ENCODE data around the gene ADGRE3. TPM values are rescaled to one million over a fixed set of nuclear protein-coding genes. Genes with fewer than 3 reads are reported as not detected.

Gene ADGRE3
- total RNA-seq, 1 experiment from 2014 or later = not detected

GRCh38 chr19:14670408-14670807 lies 4.2 kb downstream of the ADGRE3 start:
- no peak for DNase-seq
- CTCF ChIA-PET = no interaction called here

GRCh38 chr19:14669940-14670339 lies 4.7 kb downstream of the ADGRE3 start:
- Mint-ChIP-seq H3K9me3 (ENCODE audit: low read depth, unreplicated experiment) (no peaks in the 10 kb centered on the region), H3K4me1 (ENCODE audit: low read depth, unreplicated experiment) (no peaks in the 10 kb centered on the region), H3K36me3 (ENCODE audit: insufficient read depth, unreplicated experiment) (no peaks in the 10 kb centered on the region), H3K4me3 (ENCODE audit: low read depth, unreplicated experiment) (no peak overlapping the region), H3K27ac (ENCODE audit: unreplicated experiment) (no peak overlapping the region), H3K27me3 (ENCODE audit: unreplicated experiment) (peaks cover 53% of the 10 kb centered on the region)
- intact Hi-C loops (cut with micrococcal nuclease; ENCODE audit: unreplicated experiment) = no loop called here
- DNase-seq = no peak
- BruUV-seq (replicated peaks) = no TSS peak
- CTCF ChIA-PET = no interaction called here
- TF ChIP-seq CTCF (IDR thresholded peaks at IDR 0.05; ENCODE audit: unreplicated experiment) = no peak

More at GRCh38 chr19:14670408-14670807, 4.2 kb downstream of the ADGRE3 start:
- Mint-ChIP-seq H3K27me3 (ENCODE audit: unreplicated experiment) (peaks cover 53% of the 10 kb centered on the region), H3K9me3 (ENCODE audit: low read depth, unreplicated experiment) (no peaks in the 10 kb centered on the region), H3K36me3 (ENCODE audit: insufficient read depth, unreplicated experiment) (no peaks in the 10 kb centered on the region), H3K4me3 (ENCODE audit: low read depth, unreplicated experiment) (no peak overlapping the region), H3K27ac (ENCODE audit: unreplicated experiment) (no peak overlapping the region), H3K4me1 (ENCODE audit: low read depth, unreplicated experiment) (no peaks in the 10 kb centered on the region)
- intact Hi-C loops (cut with micrococcal nuclease; ENCODE audit: unreplicated experiment) = no loop called here
- no TSS peak for BruUV-seq (replicated peaks)
- TF ChIP-seq CTCF (IDR thresholded peaks at IDR 0.05; ENCODE audit: unreplicated experiment) = no peak

- no peak for TF ChIP-seq CTCF (IDR thresholded peaks at IDR 0.05; ENCODE audit: unreplicated experiment)
- Mint-ChIP-seq H3K4me3 (ENCODE audit: low read depth, unreplicated experiment) (no peak overlapping the region), H3K27me3 (ENCODE audit: unreplicated experiment) (peaks cover 21% of the 10 kb centered on the region), H3K9me3 (ENCODE audit: low read depth, unreplicated experiment) (no peaks in the 10 kb centered on the region), H3K4me1 (ENCODE audit: low read depth, unreplicated experiment) (no peaks in the 10 kb centered on the region), H3K36me3 (ENCODE audit: insufficient read depth, unreplicated experiment) (no peaks in the 10 kb centered on the region), H3K27ac (ENCODE audit: unreplicated experiment) (no peak overlapping the region)
- CTCF ChIA-PET = interaction anchor here (0.5 kb wide), 1 partner anchor 884 kb away, joined by 4 read pairs; no protein-coding TSS in a partner anchor
- intact Hi-C loops (cut with micrococcal nuclease; ENCODE audit: unreplicated experiment) = no loop called here
- no peak for DNase-seq
- no TSS peak for BruUV-seq (replicated peaks)
Observed at GRCh38 chr19:14661372-14661924, 13.2 kb downstream of the ADGRE3 start.

GRCh38 chr19:14659874-14660489 lies 14.7 kb downstream of the ADGRE3 start:
- Mint-ChIP-seq H3K27me3 (ENCODE audit: unreplicated experiment) (peaks cover 21% of the 10 kb centered on the region), H3K9me3 (ENCODE audit: low read depth, unreplicated experiment) (no peaks in the 10 kb centered on the region), H3K4me1 (ENCODE audit: low read depth, unreplicated experiment) (no peaks in the 10 kb centered on the region), H3K36me3 (ENCODE audit: insufficient read depth, unreplicated experiment) (no peaks in the 10 kb centered on the region), H3K4me3 (ENCODE audit: low read depth, unreplicated experiment) (no peak overlapping the region), H3K27ac (ENCODE audit: unreplicated experiment) (no peak overlapping the region)
- CTCF ChIA-PET = interaction anchor here (0.6 to 0.8 kb wide), 2 partner anchors 13 to 29 kb away, joined by 3 to 7 read pairs; no protein-coding TSS in a partner anchor
- DNase-seq = no peak
- intact Hi-C loops (cut with micrococcal nuclease; ENCODE audit: unreplicated experiment) = no loop called here
- BruUV-seq (replicated peaks) = no TSS peak
- no peak for TF ChIP-seq CTCF (IDR thresholded peaks at IDR 0.05; ENCODE audit: unreplicated experiment)
